ENCODE data around the gene FBLN2. TPM values are rescaled to one million over a fixed set of nuclear protein-coding genes. Genes with fewer than 3 reads are reported as not detected.

FBLN2 gene
- total RNA-seq, 2 experiments from 2014 or later, result not detected

DNA sequence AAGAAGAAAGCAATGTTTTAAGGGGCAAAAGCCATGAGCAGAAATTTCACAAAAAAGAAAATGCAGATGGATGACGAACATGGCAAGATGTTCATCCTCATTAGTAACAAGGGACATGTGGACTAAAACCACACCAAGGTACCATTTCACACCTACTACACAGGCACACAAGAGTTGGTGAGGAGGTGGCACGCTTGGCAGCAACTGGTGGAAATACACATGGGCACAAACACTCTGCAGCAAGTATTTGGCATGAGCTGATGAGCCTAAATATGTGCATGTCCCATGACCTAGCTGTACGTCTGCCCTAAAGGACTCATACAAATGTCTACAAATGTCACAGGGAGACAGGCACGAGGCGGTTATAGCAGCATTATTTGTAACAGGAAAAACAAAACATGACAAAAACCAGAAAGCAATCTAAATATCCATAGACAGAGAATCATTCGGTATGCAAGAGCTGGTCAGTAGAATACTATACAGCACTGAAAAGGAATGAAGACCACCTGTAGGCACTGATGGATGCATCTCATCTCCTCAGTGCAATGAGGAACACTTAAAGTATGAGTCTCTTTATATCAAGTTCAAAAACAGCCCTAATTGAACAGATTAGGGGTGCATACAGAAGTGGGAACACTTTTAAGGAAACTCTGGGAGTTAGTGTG is 11.5 kb upstream of the FBLN2 start:
- intact Hi-C loops (cut with micrococcal nuclease), result no loop called here
- H3K9me3 Mint-ChIP-seq, result peaks cover 6% of the 10 kb centered on the region
- peaks cover 8% of the 10 kb centered on the region for H3K4me1 Mint-ChIP-seq (ENCODE audit: low read depth)
- H3K4me3 Mint-ChIP-seq, result no peak overlapping the region
- no peaks in the 10 kb centered on the region for H3K36me3 Mint-ChIP-seq (ENCODE audit: low read depth)
- H3K27me3 Mint-ChIP-seq (ENCODE audit: low read depth), result peaks cover 6% of the 10 kb centered on the region
- no peak overlapping the region for H3K27ac Mint-ChIP-seq
- CTCF ChIA-PET, result no interaction called here
- DNase-seq, result no peak

- CTCF ChIA-PET, result no interaction called here
These were observed 11.0 kb upstream of the FBLN2 start for GRCh38 chr3:13537909-13538296.

GRCh38 chr3:13538520-13539291 is 10.2 kb upstream of the FBLN2 start:
- Mint-ChIP-seq H3K4me3 (no peak overlapping the region), H3K36me3 (ENCODE audit: low read depth) (no peaks in the 10 kb centered on the region), H3K9me3 (peaks cover 6% of the 10 kb centered on the region), H3K27me3 (ENCODE audit: low read depth) (peaks cover 6% of the 10 kb centered on the region), H3K27ac (no peak overlapping the region), H3K4me1 (ENCODE audit: low read depth) (peaks cover 8% of the 10 kb centered on the region)
- CTCF ChIA-PET, result no interaction called here
- no peak for DNase-seq
- intact Hi-C loops (cut with micrococcal nuclease), result no loop called here

More at GRCh38 chr3:13537909-13538296, 11.0 kb upstream of the FBLN2 start:
- intact Hi-C loops (cut with micrococcal nuclease), result no loop called here
- DNase-seq, result no peak
- H3K36me3 Mint-ChIP-seq (ENCODE audit: low read depth), result no peaks in the 10 kb centered on the region
- H3K4me3 Mint-ChIP-seq, result no peak overlapping the region
- no peak overlapping the region for H3K27ac Mint-ChIP-seq
- peaks cover 8% of the 10 kb centered on the region for H3K4me1 Mint-ChIP-seq (ENCODE audit: low read depth)
- peaks cover 6% of the 10 kb centered on the region for H3K27me3 Mint-ChIP-seq (ENCODE audit: low read depth)
- peaks cover 6% of the 10 kb centered on the region for H3K9me3 Mint-ChIP-seq

- H3K27me3 Mint-ChIP-seq (ENCODE audit: low read depth), result peaks cover 10% of the 10 kb centered on the region
- intact Hi-C loops (cut with micrococcal nuclease), result no loop called here
- no peak overlapping the region for H3K27ac Mint-ChIP-seq
- peaks cover 6% of the 10 kb centered on the region for H3K9me3 Mint-ChIP-seq
- no peak for DNase-seq
- no peak overlapping the region for H3K4me3 Mint-ChIP-seq
- CTCF ChIA-PET, result interaction anchor here (0.7 kb wide), 1 partner anchor 43 kb away, joined by 3 read pairs; no protein-coding TSS in a partner anchor
- peaks cover 12% of the 10 kb centered on the region for H3K4me1 Mint-ChIP-seq (ENCODE audit: low read depth)
- no peaks in the 10 kb centered on the region for H3K36me3 Mint-ChIP-seq (ENCODE audit: low read depth)
These were observed 9.7 kb upstream of the FBLN2 start for GRCh38 chr3:13539292-13539638.

- Mint-ChIP-seq H3K4me3 (no peak overlapping the region), H3K27me3 (ENCODE audit: low read depth) (peaks cover 10% of the 10 kb centered on the region), H3K27ac (no peak overlapping the region), H3K4me1 (ENCODE audit: low read depth) (peaks cover 17% of the 10 kb centered on the region), H3K36me3 (ENCODE audit: low read depth) (no peaks in the 10 kb centered on the region), H3K9me3 (peaks cover 6% of the 10 kb centered on the region)
- intact Hi-C loops (cut with micrococcal nuclease), result loop anchor here (5.0 kb wide), 1 partner anchor 108 kb away; no protein-coding TSS in a partner anchor
- no peak for DNase-seq
- CTCF ChIA-PET, result interaction anchor here (0.7 kb wide), 1 partner anchor 43 kb away, joined by 3 read pairs; no protein-coding TSS in a partner anchor
These were observed 9.3 kb upstream of the FBLN2 start for GRCh38 chr3:13539671-13540070.

DNA sequence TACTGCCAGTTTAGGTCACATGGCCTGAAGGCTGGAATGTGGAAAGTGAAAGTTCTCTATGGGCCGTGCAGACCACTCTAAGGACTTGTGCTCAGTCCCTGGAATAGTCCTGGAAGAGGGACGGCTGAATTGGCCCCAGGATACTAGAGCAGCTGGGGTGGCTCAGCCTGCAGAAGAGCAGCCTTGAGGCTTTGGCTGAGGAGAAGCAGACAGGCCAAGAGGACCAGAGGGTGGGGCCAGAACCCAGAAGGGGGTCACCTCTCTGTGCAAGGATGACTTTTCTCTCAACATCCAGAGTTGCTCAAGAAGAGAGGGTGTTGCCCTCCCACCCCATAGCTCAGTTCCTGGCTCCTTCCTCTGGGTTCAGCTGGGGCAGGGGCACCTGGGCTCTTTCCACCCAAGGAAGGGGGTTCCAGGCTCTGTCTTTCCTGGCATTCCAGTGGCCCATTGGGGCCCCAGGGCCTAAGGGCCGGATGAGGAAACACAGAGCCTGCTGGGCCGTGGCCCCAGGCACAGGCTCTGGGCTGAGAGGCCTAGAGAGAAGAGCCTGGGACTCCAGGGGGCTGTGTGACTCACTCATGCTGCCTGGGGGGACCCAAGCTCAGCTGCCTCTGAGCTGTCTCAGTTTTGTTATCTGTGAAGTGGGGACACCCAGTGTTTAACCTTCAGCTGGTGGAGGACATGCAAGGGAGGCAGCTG is 8.5 kb upstream of the FBLN2 start:
- Mint-ChIP-seq H3K36me3 (ENCODE audit: low read depth) (no peaks in the 10 kb centered on the region), H3K9me3 (peaks cover 6% of the 10 kb centered on the region), H3K4me1 (ENCODE audit: low read depth) (peaks cover 24% of the 10 kb centered on the region), H3K27ac (no peak overlapping the region), H3K4me3 (no peak overlapping the region), H3K27me3 (ENCODE audit: low read depth) (peaks cover 18% of the 10 kb centered on the region)
- CTCF ChIA-PET, result interaction anchor here (1.5 to 1.7 kb wide), 2 partner anchors 41 to 45 kb away, joined by 3 to 5 read pairs; no protein-coding TSS in a partner anchor
- intact Hi-C loops (cut with micrococcal nuclease), result loop anchor here (5.0 kb wide), 1 partner anchor 107 kb away; no protein-coding TSS in a partner anchor
- no peak for DNase-seq

- no peaks in the 10 kb centered on the region for H3K36me3 Mint-ChIP-seq (ENCODE audit: low read depth)
- no peak overlapping the region for H3K27ac Mint-ChIP-seq
- H3K9me3 Mint-ChIP-seq, result peaks cover 6% of the 10 kb centered on the region
- CTCF ChIA-PET, result interaction anchor here (1.5 to 1.7 kb wide), 2 partner anchors 43 to 46 kb away, joined by 3 to 5 read pairs; no protein-coding TSS in a partner anchor
- peaks cover 17% of the 10 kb centered on the region for H3K27me3 Mint-ChIP-seq (ENCODE audit: low read depth)
- H3K4me1 Mint-ChIP-seq (ENCODE audit: low read depth), result peaks cover 21% of the 10 kb centered on the region
- no peak overlapping the region for H3K4me3 Mint-ChIP-seq
- intact Hi-C loops (cut with micrococcal nuclease), result loop anchor here (5.0 kb wide), 1 partner anchor 106 kb away; no protein-coding TSS in a partner anchor
- no peak for DNase-seq
These were observed 7.2 kb upstream of the FBLN2 start for GRCh38 chr3:13541691-13542090.

GRCh38 chr3:13542142-13542541 is 6.8 kb upstream of the FBLN2 start:
- DNase-seq, result no peak
- intact Hi-C loops (cut with micrococcal nuclease), result loop anchor here (5.0 kb wide), 1 partner anchor 105 kb away; no protein-coding TSS in a partner anchor
- peaks cover 16% of the 10 kb centered on the region for H3K27me3 Mint-ChIP-seq (ENCODE audit: low read depth)
- no peaks in the 10 kb centered on the region for H3K36me3 Mint-ChIP-seq (ENCODE audit: low read depth)
- CTCF ChIA-PET, result interaction anchor here (1.7 kb wide), 1 partner anchor 46 kb away, joined by 5 read pairs; no protein-coding TSS in a partner anchor
- H3K4me1 Mint-ChIP-seq (ENCODE audit: low read depth), result peaks cover 17% of the 10 kb centered on the region
- peaks cover 6% of the 10 kb centered on the region for H3K9me3 Mint-ChIP-seq
- no peak overlapping the region for H3K27ac Mint-ChIP-seq
- no peak overlapping the region for H3K4me3 Mint-ChIP-seq

GRCh38 chr3:13543253-13543652 is 5.7 kb upstream of the FBLN2 start:
- Mint-ChIP-seq H3K4me3 (no peak overlapping the region), H3K27ac (no peak overlapping the region), H3K36me3 (ENCODE audit: low read depth) (no peaks in the 10 kb centered on the region), H3K27me3 (ENCODE audit: low read depth) (peaks cover 19% of the 10 kb centered on the region), H3K9me3 (peaks cover 6% of the 10 kb centered on the region), H3K4me1 (ENCODE audit: low read depth) (peaks cover 19% of the 10 kb centered on the region)
- no peak for DNase-seq
- intact Hi-C loops (cut with micrococcal nuclease), result loop anchor here (5.0 kb wide), 1 partner anchor 104 kb away; no protein-coding TSS in a partner anchor
- CTCF ChIA-PET, result interaction anchor here (1.2 kb wide), 1 partner anchor 112 kb away, joined by 3 read pairs; no protein-coding TSS in a partner anchor

DNA sequence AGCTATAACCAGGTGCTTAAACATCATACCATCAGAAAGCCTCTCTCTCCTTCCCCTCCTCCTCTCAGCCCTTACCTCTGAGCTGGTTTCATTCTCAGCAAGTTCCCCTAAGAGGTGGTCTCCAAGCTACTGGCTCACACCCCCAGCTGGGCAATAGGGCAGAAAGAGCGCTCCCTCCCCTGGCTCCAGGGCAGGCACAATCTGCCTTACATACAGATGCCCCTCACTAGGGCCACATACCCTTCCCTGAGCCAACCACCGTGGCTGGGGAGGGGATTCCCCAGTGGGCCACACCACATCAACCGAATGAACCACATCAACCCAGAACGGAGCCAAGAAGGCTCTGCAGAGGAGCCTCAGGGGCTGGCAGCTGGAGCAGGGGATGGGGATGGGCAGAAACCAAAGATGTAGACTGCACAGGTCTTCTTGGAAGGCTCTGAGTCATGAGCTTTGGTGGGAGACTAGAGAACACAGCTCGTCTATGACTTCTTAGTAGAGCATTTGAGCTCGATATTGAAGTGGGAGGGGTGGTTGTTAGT is 4.6 kb upstream of the FBLN2 start:
- Mint-ChIP-seq H3K27ac (no peak overlapping the region), H3K9me3 (peaks cover 6% of the 10 kb centered on the region), H3K36me3 (ENCODE audit: low read depth) (no peaks in the 10 kb centered on the region), H3K4me1 (ENCODE audit: low read depth) (peaks cover 22% of the 10 kb centered on the region), H3K27me3 (ENCODE audit: low read depth) (peaks cover 22% of the 10 kb centered on the region), H3K4me3 (no peak overlapping the region)
- intact Hi-C loops (cut with micrococcal nuclease), result loop anchor here (5.0 kb wide), 1 partner anchor 103 kb away; no protein-coding TSS in a partner anchor
- peak; percentile 61 for DNase-seq
- CTCF ChIA-PET, result interaction anchor here (0.7 to 2.4 kb wide), 4 partner anchors 48 to 121 kb away, joined by 3 to 9 read pairs (median 4); no protein-coding TSS in a partner anchor

- intact Hi-C loops (cut with micrococcal nuclease), result loop anchor here (5.0 kb wide), 2 partner anchors 43 to 102 kb away; no protein-coding TSS in a partner anchor
- CTCF ChIA-PET, result interaction anchor here (1.7 to 2.4 kb wide), 2 partner anchors 49 to 103 kb away, joined by 6 to 9 read pairs; no protein-coding TSS in a partner anchor
- no peak overlapping the region for H3K4me3 Mint-ChIP-seq
- H3K36me3 Mint-ChIP-seq (ENCODE audit: low read depth), result no peaks in the 10 kb centered on the region
- peaks cover 29% of the 10 kb centered on the region for H3K27me3 Mint-ChIP-seq (ENCODE audit: low read depth)
- H3K9me3 Mint-ChIP-seq, result peaks cover 6% of the 10 kb centered on the region
- peaks cover 27% of the 10 kb centered on the region for H3K4me1 Mint-ChIP-seq (ENCODE audit: low read depth)
- no peak for DNase-seq
- H3K27ac Mint-ChIP-seq, result no peak overlapping the region
These were observed 3.8 kb upstream of the FBLN2 start for GRCh38 chr3:13544951-13545651.

All from activated naive CD4-positive, alpha-beta T cell treated with anti-CD3 and anti-CD28 coated beads for 36 hours (primary cell).